Mesenchymal stem cell (in vitro differentiated cells and primary cell): ENCODE data around the gene TMEM269.

Experiments used
- DNase-seq: peaks from one replicate; pipeline ENCODE4 v3.0.0-alpha.2; 2013
- H2AFZ ChIP-seq: one replicate; pipeline ENCODE4 v1.6.1; 2013; ENCODE audit warnings: low read depth, mild to moderate bottlenecking, control low read depth, inconsistent platforms, low read length, moderate library complexity
- H2AK5ac ChIP-seq: 2 replicates; pipeline ENCODE4 v1.6.1; 2013; ENCODE audit warnings: low read length, moderate library complexity, mild to moderate bottlenecking, inconsistent platforms; ENCODE audit not compliant: severe bottlenecking
- H2BK120ac ChIP-seq: one replicate; pipeline ENCODE4 v1.6.1; 2013; ENCODE audit warnings: low read depth, mild to moderate bottlenecking, inconsistent platforms, low read length, moderate library complexity
- H2BK12ac ChIP-seq, 2 experiments: one replicate each; pipeline ENCODE4 v1.6.1; 2013; ENCODE audit warnings: inconsistent platforms in 2 of 2, low read length in 2 of 2, mild to moderate bottlenecking in 2 of 2, moderate library complexity in 2 of 2, control low read depth in 1 of 2
- H2BK15ac ChIP-seq: one replicate; pipeline ENCODE4 v1.6.1; 2013; ENCODE audit warnings: mild to moderate bottlenecking, low read depth, inconsistent platforms; ENCODE audit not compliant: poor library complexity, severe bottlenecking
- H2BK5ac ChIP-seq: 2 replicates; pipeline ENCODE4 v1.6.1; 2013; ENCODE audit warnings: low read depth, mild to moderate bottlenecking, low read length, control low read depth, inconsistent platforms; ENCODE audit not compliant: poor library complexity, severe bottlenecking
- H3K14ac ChIP-seq, 2 experiments: one replicate each; pipeline ENCODE4 v1.6.1; 2013; ENCODE audit warnings: inconsistent platforms in 2 of 2, low read length in 2 of 2, control low read depth in 1 of 2, mild to moderate bottlenecking in 1 of 2, moderate library complexity in 1 of 2
- H3K18ac ChIP-seq, 2 experiments: one replicate each; pipeline ENCODE4 v1.6.1; 2013; ENCODE audit warnings: inconsistent platforms in 2 of 2, low read length in 2 of 2, control low read depth in 1 of 2, low read depth in 1 of 2, mild to moderate bottlenecking in 1 of 2
- H3K23ac ChIP-seq, 2 experiments: one replicate each; pipeline ENCODE4 v1.6.1; 2013; ENCODE audit warnings: inconsistent platforms in 2 of 2, low read length in 2 of 2, mild to moderate bottlenecking in 2 of 2, moderate library complexity in 2 of 2, control low read depth in 1 of 2
- H3K27ac ChIP-seq: 2 replicates; pipeline ENCODE4 v1.5.1; 2013; ENCODE audit warnings: mild to moderate bottlenecking, moderate library complexity, low read length, control low read depth, inconsistent platforms; ENCODE audit not compliant: poor library complexity, severe bottlenecking
- H3K27me3 ChIP-seq, 2 experiments: 2 replicates each; pipeline versions ENCODE4 v1.6.1 to v1.7.0; 2013; ENCODE audit warnings: low read length in 2 of 2, mild to moderate bottlenecking in 2 of 2, moderate library complexity in 2 of 2, control low read depth in 1 of 2, inconsistent platforms in 1 of 2; ENCODE audit not compliant: control insufficient read depth in 1 of 2, insufficient read depth in 1 of 2
- H3K36me3 ChIP-seq, 2 experiments: 2 replicates each; pipeline versions ENCODE4 v1.6.1 to v1.7.0; 2013; ENCODE audit warnings: low read length in 2 of 2, control low read depth in 1 of 2, inconsistent platforms in 1 of 2, low read depth in 1 of 2, mild to moderate bottlenecking in 1 of 2; ENCODE audit not compliant: insufficient read depth in 2 of 2, control insufficient read depth in 1 of 2
- H3K4ac ChIP-seq, 2 experiments: one replicate each; pipeline ENCODE4 v1.6.1; 2013; ENCODE audit warnings: inconsistent platforms in 2 of 2, low read length in 2 of 2, mild to moderate bottlenecking in 2 of 2, moderate library complexity in 2 of 2, control low read depth in 1 of 2, low read depth in 1 of 2
- H3K4me1 ChIP-seq: 2 replicates; pipeline ENCODE4 v1.6.1; 2013; ENCODE audit warnings: low read depth, low read length, control low read depth; ENCODE audit not compliant: control insufficient read depth, insufficient read depth
- H3K4me2 ChIP-seq: 2 replicates; pipeline ENCODE4 v1.6.1; 2013; ENCODE audit warnings: low read length, mild to moderate bottlenecking, inconsistent platforms; ENCODE audit not compliant: poor library complexity, severe bottlenecking
- H3K4me3 ChIP-seq, 2 experiments: 2 replicates each; pipeline versions ENCODE4 v1.5.1 to v1.7.0; 2013; ENCODE audit warnings: low read length in 2 of 2, mild to moderate bottlenecking in 2 of 2, control low read depth in 1 of 2, low read depth in 1 of 2; ENCODE audit not compliant: insufficient read depth in 1 of 2
- H3K79me1 ChIP-seq: replicated peaks from 2 replicates; pipeline ENCODE4 v1.6.1; 2013; ENCODE audit warnings: mild to moderate bottlenecking, control low read depth, low read length, inconsistent platforms; ENCODE audit not compliant: poor library complexity, severe bottlenecking
- H3K9ac ChIP-seq: 2 replicates; pipeline ENCODE4 v1.7.0; 2013; ENCODE audit warnings: mild to moderate bottlenecking, low read length, moderate library complexity
- H3K9me3 ChIP-seq: 2 replicates; pipeline ENCODE4 v1.7.0; 2013; ENCODE audit warnings: mild to moderate bottlenecking, low read length; ENCODE audit not compliant: control insufficient read depth
- H4K8ac ChIP-seq: one replicate; pipeline ENCODE4 v1.6.1; 2013; ENCODE audit warnings: inconsistent platforms, mild to moderate bottlenecking, low read length, moderate library complexity
- H4K91ac ChIP-seq: one replicate; pipeline ENCODE4 v1.6.1; 2013; ENCODE audit warnings: mild to moderate bottlenecking, low read length, inconsistent platforms
- WGBS: methylation state at CpG from one replicate; pipeline ENCODE4 v1.1.7; 2013; ENCODE audit warnings: mixed read lengths; 5-methylcytosine and 5-hydroxymethylcytosine counted together

TMEM269 gene

GRCh38 chr1:42761567-42761966 lies 23.2 kb upstream of the TMEM269 start:
- no peak for DNase-seq
- H3K79me1 ChIP-seq = peaks cover 26% of the 10 kb centered on the region

GRCh38 chr1:42762269-42762668 lies 22.5 kb upstream of the TMEM269 start:
- Histone ChIP-seq H3K4me2 (no peak overlapping the region), H4K91ac (peak overlapping the region; percentile 9), H2BK15ac (no peak overlapping the region), H2AK5ac (no peak overlapping the region), H2BK120ac (no peak overlapping the region), H3K4me3 (no peak overlapping the region), H2BK5ac (no peak overlapping the region), H3K27me3 (no peaks in the 10 kb centered on the region), H4K8ac (peak overlapping the region; percentile 17), H3K23ac (no peak overlapping the region), H2AFZ (no peak overlapping the region), H3K18ac (no peak overlapping the region), H3K9ac (peak overlapping the region; percentile 47), H3K36me3 (peaks cover 39 to 47% of the 10 kb centered on the region in 2 experiments), H3K27ac (no peak overlapping the region), H3K14ac (no peak overlapping the region), H3K9me3 (no peaks in the 10 kb centered on the region), H3K4ac (no peak overlapping the region), H3K79me1 (peaks cover 22% of the 10 kb centered on the region), H3K4me1 (peaks cover 5% of the 10 kb centered on the region), H2BK12ac (no peak overlapping the region)
- 80% methylated on average over 5 of the region's 5 CpGs for WGBS
- DNase-seq = no peak

More at GRCh38 chr1:42761567-42761966, 23.2 kb upstream of the TMEM269 start:
- Histone ChIP-seq H4K91ac (no peak overlapping the region), H3K4me3 (no peak overlapping the region), H3K4me2 (no peak overlapping the region), H2AK5ac (no peak overlapping the region), H3K14ac (no peak overlapping the region), H3K9me3 (no peaks in the 10 kb centered on the region), H3K4me1 (peaks cover 5% of the 10 kb centered on the region), H2AFZ (no peak overlapping the region), H2BK120ac (no peak overlapping the region), H2BK12ac (no peak overlapping the region), H3K9ac (no peak overlapping the region), H2BK15ac (no peak overlapping the region), H3K27ac (no peak overlapping the region), H2BK5ac (no peak overlapping the region), H3K23ac (no peak overlapping the region), H3K27me3 (no peaks in the 10 kb centered on the region), H4K8ac (no peak overlapping the region), H3K4ac (no peak overlapping the region), H3K36me3 (peaks cover 41 to 54% of the 10 kb centered on the region in 2 experiments), H3K18ac (no peak overlapping the region)
- 100% methylated on average over 3 of the region's 4 CpGs for WGBS

DNA sequence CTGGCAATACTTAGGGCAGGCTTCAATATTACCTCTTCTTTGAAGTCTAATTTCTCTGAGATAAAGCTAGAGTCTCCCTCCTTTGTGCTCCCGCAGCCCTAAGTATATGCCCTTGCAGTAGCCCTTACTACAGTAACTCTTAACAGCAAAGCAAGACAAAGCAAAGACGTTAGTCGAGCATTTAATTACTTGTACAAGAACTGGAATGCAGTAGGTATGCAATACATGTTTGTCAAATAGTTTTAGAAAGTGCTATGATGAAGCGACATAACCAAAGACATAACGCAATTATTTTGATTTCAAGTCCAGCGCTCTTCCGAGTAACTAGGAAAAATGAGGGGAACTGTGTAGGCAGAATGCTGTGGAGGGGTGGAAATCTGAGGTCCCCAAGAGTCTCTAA lies 19.5 kb upstream of the TMEM269 start:
- H3K79me1 ChIP-seq = peaks cover 14% of the 10 kb centered on the region

DNA sequence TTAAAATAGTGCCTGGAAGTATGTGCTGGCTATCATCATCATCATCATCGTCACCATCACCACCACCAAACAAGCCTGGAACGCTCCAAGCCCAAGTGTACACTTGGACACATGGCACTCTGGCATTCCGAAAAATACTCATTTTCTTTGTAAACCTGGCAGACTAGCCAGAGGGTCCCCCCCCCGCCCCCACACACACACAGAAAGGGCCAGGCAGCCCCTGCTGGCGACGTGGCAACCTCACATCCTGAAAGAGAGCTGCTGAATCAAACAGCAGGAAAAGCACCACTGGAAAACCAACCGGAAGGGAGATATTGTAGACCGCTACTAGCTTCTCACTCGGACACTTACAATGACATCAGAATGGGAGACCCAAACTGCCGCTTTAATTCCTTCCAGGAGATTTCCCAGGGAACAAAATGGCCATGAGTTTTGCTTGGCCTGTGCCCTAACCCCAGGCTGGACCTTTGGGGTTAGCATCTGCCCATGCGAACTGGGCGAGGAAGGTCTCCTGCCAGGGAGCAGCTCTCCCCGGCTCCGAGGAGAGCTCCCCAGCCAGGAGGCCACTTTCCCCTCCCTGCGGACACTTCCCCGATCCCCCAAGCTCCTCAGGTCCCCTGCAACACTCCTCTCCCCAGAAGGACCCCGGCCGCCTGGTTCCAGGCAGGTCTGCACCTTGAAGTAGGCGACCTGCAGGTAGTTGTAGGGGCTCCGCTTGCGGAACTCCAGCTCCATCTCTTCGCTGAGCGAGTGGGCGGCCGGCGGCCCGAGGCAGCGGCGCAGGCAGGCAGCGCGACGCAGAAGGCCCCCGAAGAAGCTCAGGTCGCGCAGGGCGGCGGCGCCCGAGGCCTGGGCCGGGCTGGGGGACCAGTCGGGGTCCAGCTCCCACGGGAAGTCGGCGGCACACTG lies 18.7 kb upstream of the TMEM269 start:
- Histone ChIP-seq H2AFZ (peak overlapping the region; percentile 80), H4K91ac (peak overlapping the region; percentile 20)
- WGBS = 2% methylated on average over 38 of the region's 44 CpGs

More for the DNA sequence above, 19.5 kb upstream of the TMEM269 start:
- no peak overlapping the region for H2BK12ac ChIP-seq
- no peaks in the 10 kb centered on the region for H3K9me3 ChIP-seq
- peaks cover 19 to 21% of the 10 kb centered on the region in 2 experiments for H3K36me3 ChIP-seq
- no peak overlapping the region for H2AK5ac ChIP-seq
- no peak overlapping the region for H2BK15ac ChIP-seq
- H2AFZ ChIP-seq = no peak overlapping the region
- no peak overlapping the region for H3K18ac ChIP-seq
- no peaks in the 10 kb centered on the region for H3K27me3 ChIP-seq
- H4K8ac ChIP-seq = no peak overlapping the region
- peak overlapping the region; percentile 96 for H3K9ac ChIP-seq
- peak overlapping the region; percentile 95 to 98 for H3K4me3 ChIP-seq
- H2BK120ac ChIP-seq = no peak overlapping the region
- DNase-seq = no peak
- no peak overlapping the region for H4K91ac ChIP-seq
- H3K14ac ChIP-seq = no peak overlapping the region
- peaks cover 5% of the 10 kb centered on the region for H3K4me1 ChIP-seq
- no peak overlapping the region for H3K4ac ChIP-seq
- no peak overlapping the region for H2BK5ac ChIP-seq
- no peak overlapping the region for H3K23ac ChIP-seq
- peak overlapping the region; percentile 58 for H3K27ac ChIP-seq
- H3K4me2 ChIP-seq = peak overlapping the region; percentile 78
- whole genome bisulfite sequencing = 43% methylated on average over 6 of the region's 7 CpGs

More for the DNA sequence above, 18.7 kb upstream of the TMEM269 start:
- Histone ChIP-seq H3K27ac (peak overlapping the region; percentile 58), H3K4ac (peak overlapping the region; percentile 15 to 89), H3K9ac (peak overlapping the region; percentile 96), H2BK12ac (peak overlapping the region in 1 of 2 experiments; percentile 11), H2BK5ac (no peak overlapping the region), H2BK15ac (peak overlapping the region; percentile 68), H3K4me1 (peaks cover 5% of the 10 kb centered on the region), H3K23ac (peak overlapping the region in 1 of 2 experiments; percentile 99), H3K4me2 (peak overlapping the region; percentile 78), H4K8ac (peak overlapping the region; percentile 66), H3K4me3 (peak overlapping the region; percentile 95 to 98), H3K36me3 (peaks cover 11 to 20% of the 10 kb centered on the region in 2 experiments), H3K18ac (peak overlapping the region; percentile 59 to 98), H2BK120ac (no peak overlapping the region), H2AK5ac (no peak overlapping the region), H3K79me1 (peaks cover 17% of the 10 kb centered on the region), H3K14ac (peak overlapping the region in 1 of 2 experiments; percentile 100), H3K27me3 (no peaks in the 10 kb centered on the region), H3K9me3 (no peaks in the 10 kb centered on the region)
- DNase-seq = peak; percentile 91
